ENCODE data around the gene TAS2R10. TPM values are rescaled to one million over a fixed set of nuclear protein-coding genes. Genes with fewer than 3 reads are reported as not detected.

TAS2R10 gene
- total and polyA plus RNA-seq, 2 donors (not counting 1 experiment from before 2014, with no cell fraction given) = 0.27 TPM; not detected in 1

- Mint-ChIP-seq H3K27ac (no peak overlapping the region), H3K4me3 (no peak overlapping the region), H3K9me3 (ENCODE audit: insufficient read depth) (peaks cover 9% of the 10 kb centered on the region), H3K27me3 (no peaks in the 10 kb centered on the region), H3K4me1 (no peaks in the 10 kb centered on the region)
- no peaks in the 10 kb centered on the region for H3K27me3 ChIP-seq (replicated peaks in 1 of 4; ENCODE audit: control extremely low read depth in 1 of 4, control insufficient read depth in 3 of 4, insufficient read depth in 4 of 4, low read length in 3 of 4)
- H3K9me3 ChIP-seq (ENCODE audit: control extremely low read depth in 1 of 3, control insufficient read depth in 2 of 3, insufficient read depth in 1 of 3, low read length in 2 of 3) = peaks cover 0 to 3% (median 0%) of the 10 kb centered on the region in 3 donors
- H3K4me3 ChIP-seq (ENCODE audit: control extremely low read depth in 1 of 5, extremely low read depth in 1 of 5, insufficient read depth in 1 of 5, low read depth in 2 of 5, low read length in 4 of 5) = no peak overlapping the region
- DNase-seq (no peak), ATAC-seq (ENCODE audit: low read depth) (no peak)
- no peaks in the 10 kb centered on the region for H3K4me1 ChIP-seq (ENCODE audit: control insufficient read depth in 2 of 2, insufficient read depth in 2 of 2, low read length in 2 of 2)
- no peak overlapping the region for H3K4me2 ChIP-seq (replicated peaks; ENCODE audit: low read depth, low read length, poor library complexity, severe bottlenecking)
- intact Hi-C loops (cut with micrococcal nuclease) = no loop called here
- no peaks in the 10 kb centered on the region for H3K36me3 ChIP-seq (replicated peaks in 1 of 2; ENCODE audit: control extremely low read depth in 1 of 2, control insufficient read depth in 1 of 2, extremely low read depth in 1 of 2, insufficient read depth in 2 of 2, low read length in 1 of 2)
- no peak overlapping the region for H3K27ac ChIP-seq (ENCODE audit: low read length in 2 of 2)
- CTCF ChIA-PET = no interaction called here
- WGBS (ENCODE audit: insufficient coverage) = no CpG with 5 or more reads among the region's 2 CpGs
- TF ChIP-seq CTCF (IDR thresholded peaks at IDR 0.05) (no peak), EZH2 (IDR thresholded peaks at IDR 0.05; ENCODE audit: borderline replicate concordance, insufficient read depth, low read depth, low read length, poor library complexity, severe bottlenecking) (no peak)
- no peaks in the 10 kb centered on the region for H4K20me1 ChIP-seq (ENCODE audit: control insufficient read depth, insufficient read depth, low read length, poor library complexity, severe bottlenecking)
- POLR2A ChIA-PET = no interaction called here
- no peak overlapping the region for H3K9ac ChIP-seq (ENCODE audit: low read length)
- no peaks in the 10 kb centered on the region for H3K79me2 ChIP-seq (ENCODE audit: control insufficient read depth, insufficient read depth, low read length)
- H2AFZ ChIP-seq (ENCODE audit: insufficient read depth, low read depth, low read length, poor library complexity, severe bottlenecking) = no peak overlapping the region
Observed at GRCh38 chr12:10867381-10867780, 41.2 kb upstream of the TAS2R10 start.

GRCh38 chr12:10863512-10864218 is 37.5 kb upstream of the TAS2R10 start:
- Histone ChIP-seq H2AFZ (ENCODE audit: insufficient read depth, low read depth, low read length, poor library complexity, severe bottlenecking) (no peak overlapping the region), H3K9ac (ENCODE audit: low read length) (no peak overlapping the region), H3K27ac (ENCODE audit: low read length in 2 of 2) (no peak overlapping the region), H4K20me1 (ENCODE audit: control insufficient read depth, insufficient read depth, low read length, poor library complexity, severe bottlenecking) (no peaks in the 10 kb centered on the region), H3K9me3 (ENCODE audit: control extremely low read depth in 1 of 3, control insufficient read depth in 2 of 3, insufficient read depth in 1 of 3, low read length in 2 of 3) (peaks cover 0 to 9% (median 8%) of the 10 kb centered on the region in 3 donors), H3K4me3 (ENCODE audit: control extremely low read depth in 1 of 5, extremely low read depth in 1 of 5, insufficient read depth in 1 of 5, low read depth in 2 of 5, low read length in 4 of 5) (no peak overlapping the region), H3K27me3 (replicated peaks in 1 of 4; ENCODE audit: control extremely low read depth in 1 of 4, control insufficient read depth in 3 of 4, insufficient read depth in 4 of 4, low read length in 3 of 4) (no peaks in the 10 kb centered on the region), H3K36me3 (replicated peaks in 1 of 2; ENCODE audit: control extremely low read depth in 1 of 2, control insufficient read depth in 1 of 2, extremely low read depth in 1 of 2, insufficient read depth in 2 of 2, low read length in 1 of 2) (peaks cover 2 to 3% of the 10 kb centered on the region in 2 experiments), H3K4me1 (ENCODE audit: control insufficient read depth in 2 of 2, insufficient read depth in 2 of 2, low read length in 2 of 2) (no peaks in the 10 kb centered on the region), H3K4me2 (replicated peaks; ENCODE audit: low read depth, low read length, poor library complexity, severe bottlenecking) (no peak overlapping the region), H3K79me2 (ENCODE audit: control insufficient read depth, insufficient read depth, low read length) (no peaks in the 10 kb centered on the region)
- DNase-seq (no peak), ATAC-seq (ENCODE audit: low read depth) (no peak)
- WGBS (ENCODE audit: insufficient coverage) = no CpG with 5 or more reads among the region's 2 CpGs
- TF ChIP-seq CTCF (IDR thresholded peaks at IDR 0.05) = no peak
- no peak for TF ChIP-seq EZH2 (IDR thresholded peaks at IDR 0.05; ENCODE audit: borderline replicate concordance, insufficient read depth, low read depth, low read length, poor library complexity, severe bottlenecking)
- ChIA-PET POLR2A (no interaction called here), CTCF (no interaction called here)
- Mint-ChIP-seq H3K4me3 (no peak overlapping the region), H3K27ac (no peak overlapping the region), H3K4me1 (no peaks in the 10 kb centered on the region), H3K27me3 (no peaks in the 10 kb centered on the region), H3K9me3 (ENCODE audit: insufficient read depth) (peaks cover 21% of the 10 kb centered on the region)
- intact Hi-C loops (cut with micrococcal nuclease) = no loop called here

All from B cell (primary cell).